Fibroblast of pulmonary artery (primary cell): ENCODE data around the gene NBAS.

Source experiments
- DNase-seq: peaks from one replicate; pipeline ENCODE4 v3.0.0-alpha.2; 2010; ENCODE audit warnings: low read depth
- H3K4me3 ChIP-seq: replicated peaks from 2 replicates; pipeline ENCODE4 v1.5.1; 2011; ENCODE audit warnings: low read depth, mild to moderate bottlenecking, control low read depth, low read length, moderate library complexity
- TF ChIP-seq, protein P1 (sequence below): IDR thresholded peaks from 2 replicates; pipeline ENCODE4 v1.5.1; 2011; ENCODE audit warnings: mild to moderate bottlenecking, control low read depth, low read length, inconsistent platforms; ENCODE audit errors: missing control alignments

NBAS gene

DNA sequence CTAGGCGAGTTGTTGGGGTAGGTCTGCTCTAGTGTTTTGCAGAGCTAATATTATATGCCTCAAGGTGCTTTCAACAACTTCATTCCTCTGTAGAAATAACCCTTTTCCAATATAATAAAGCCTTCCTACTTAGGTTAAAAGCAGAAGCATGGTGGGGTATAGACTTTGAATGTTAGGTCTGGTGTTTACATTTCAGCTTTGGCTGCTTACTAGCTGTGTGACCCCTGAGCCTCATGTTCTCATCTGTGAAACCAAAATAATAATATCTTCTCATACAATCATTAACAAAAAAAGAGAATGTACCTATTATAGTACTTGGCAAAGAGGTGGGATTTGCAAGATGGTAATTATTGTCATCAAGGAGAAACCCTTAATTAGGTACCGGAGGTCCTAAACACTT is 386.6 kb downstream of the NBAS start:
- no peak overlapping the region for H3K4me3 ChIP-seq
- no peak for DNase-seq
- TF ChIP-seq, protein P1, sequence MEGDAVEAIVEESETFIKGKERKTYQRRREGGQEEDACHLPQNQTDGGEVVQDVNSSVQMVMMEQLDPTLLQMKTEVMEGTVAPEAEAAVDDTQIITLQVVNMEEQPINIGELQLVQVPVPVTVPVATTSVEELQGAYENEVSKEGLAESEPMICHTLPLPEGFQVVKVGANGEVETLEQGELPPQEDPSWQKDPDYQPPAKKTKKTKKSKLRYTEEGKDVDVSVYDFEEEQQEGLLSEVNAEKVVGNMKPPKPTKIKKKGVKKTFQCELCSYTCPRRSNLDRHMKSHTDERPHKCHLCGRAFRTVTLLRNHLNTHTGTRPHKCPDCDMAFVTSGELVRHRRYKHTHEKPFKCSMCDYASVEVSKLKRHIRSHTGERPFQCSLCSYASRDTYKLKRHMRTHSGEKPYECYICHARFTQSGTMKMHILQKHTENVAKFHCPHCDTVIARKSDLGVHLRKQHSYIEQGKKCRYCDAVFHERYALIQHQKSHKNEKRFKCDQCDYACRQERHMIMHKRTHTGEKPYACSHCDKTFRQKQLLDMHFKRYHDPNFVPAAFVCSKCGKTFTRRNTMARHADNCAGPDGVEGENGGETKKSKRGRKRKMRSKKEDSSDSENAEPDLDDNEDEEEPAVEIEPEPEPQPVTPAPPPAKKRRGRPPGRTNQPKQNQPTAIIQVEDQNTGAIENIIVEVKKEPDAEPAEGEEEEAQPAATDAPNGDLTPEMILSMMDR = no peak

DNA sequence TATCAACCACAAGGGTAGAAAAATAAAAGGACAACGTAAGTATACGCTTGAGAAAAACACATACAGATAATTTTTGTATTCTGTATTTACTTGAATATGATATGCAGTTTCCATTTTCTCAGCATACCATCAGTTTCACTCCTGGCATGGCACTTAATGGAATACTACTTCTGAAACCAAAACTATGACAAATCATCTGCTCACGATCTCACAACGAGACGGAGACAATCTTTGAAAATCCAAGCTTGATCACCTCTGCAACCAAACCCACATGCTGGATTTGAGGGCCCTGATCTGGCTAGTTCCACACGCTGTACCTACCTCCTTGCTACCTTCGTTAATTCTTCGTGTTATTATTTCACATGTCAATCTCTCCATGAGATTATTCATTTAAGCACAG is 387.6 kb downstream of the NBAS start:
- no peak overlapping the region for H3K4me3 ChIP-seq
- DNase-seq = no peak
- TF ChIP-seq, protein P1 = no peak

DNA sequence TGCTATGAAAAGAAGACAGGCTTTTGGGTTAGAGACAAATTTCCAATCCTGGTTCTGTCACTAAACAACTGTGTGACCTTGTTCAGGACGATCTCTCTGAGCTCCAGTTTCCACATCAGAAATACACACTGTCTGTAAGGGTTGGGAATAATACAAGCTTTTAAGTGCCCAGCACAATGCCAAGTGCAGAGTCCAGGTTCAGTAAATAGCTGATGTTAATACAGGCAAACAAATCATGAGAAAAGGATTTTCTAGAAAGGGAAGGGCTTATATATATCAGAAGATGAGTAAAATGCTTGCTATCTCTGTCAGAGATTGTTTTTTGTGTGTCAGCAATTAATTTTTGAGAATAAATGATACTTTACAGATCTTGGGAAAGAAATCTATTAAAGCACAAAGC is 388.3 kb downstream of the NBAS start:
- H3K4me3 ChIP-seq = no peak overlapping the region
- no peak for DNase-seq

DNA sequence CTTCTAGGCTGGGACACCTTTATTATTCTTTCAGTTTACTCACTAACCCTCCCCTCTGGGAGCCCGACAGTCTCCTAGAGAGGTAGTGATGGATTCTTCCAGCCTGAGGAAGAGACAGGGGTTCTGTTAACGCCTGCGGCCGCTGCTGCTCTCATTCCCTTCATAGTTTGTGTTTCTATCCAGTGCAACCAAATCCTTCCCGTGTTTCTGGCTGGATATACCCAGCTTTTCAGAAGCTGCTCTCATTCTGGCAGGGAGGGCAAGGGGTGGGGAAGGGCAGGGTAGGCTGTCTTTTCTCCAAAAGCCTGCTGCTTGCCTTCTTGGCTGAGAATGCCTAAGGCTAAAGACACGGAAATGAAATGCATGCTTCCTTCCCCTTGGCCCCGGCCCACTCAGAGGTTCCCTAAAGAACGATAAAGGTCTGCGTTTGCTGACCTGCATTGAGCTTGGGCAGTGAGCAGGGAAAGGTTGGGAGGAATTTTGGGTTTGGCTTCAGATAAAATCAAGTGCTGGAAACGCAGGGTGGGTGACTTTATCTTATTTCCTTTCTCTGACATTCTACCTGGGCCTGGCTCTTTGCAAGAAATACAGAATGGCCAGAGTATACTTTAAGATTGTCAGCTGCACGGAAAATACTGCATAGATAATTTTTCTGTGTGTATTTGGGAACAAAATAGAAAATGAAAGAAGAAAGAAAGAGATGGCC is 390.9 kb downstream of the NBAS start:
- peak; percentile 46 for DNase-seq
- H3K4me3 ChIP-seq = peak overlapping the region; percentile 40
- TF ChIP-seq, protein P1 = no peak

More for the DNA sequence above, 388.3 kb downstream of the NBAS start:
- TF ChIP-seq, protein P1 = no peak

DNA sequence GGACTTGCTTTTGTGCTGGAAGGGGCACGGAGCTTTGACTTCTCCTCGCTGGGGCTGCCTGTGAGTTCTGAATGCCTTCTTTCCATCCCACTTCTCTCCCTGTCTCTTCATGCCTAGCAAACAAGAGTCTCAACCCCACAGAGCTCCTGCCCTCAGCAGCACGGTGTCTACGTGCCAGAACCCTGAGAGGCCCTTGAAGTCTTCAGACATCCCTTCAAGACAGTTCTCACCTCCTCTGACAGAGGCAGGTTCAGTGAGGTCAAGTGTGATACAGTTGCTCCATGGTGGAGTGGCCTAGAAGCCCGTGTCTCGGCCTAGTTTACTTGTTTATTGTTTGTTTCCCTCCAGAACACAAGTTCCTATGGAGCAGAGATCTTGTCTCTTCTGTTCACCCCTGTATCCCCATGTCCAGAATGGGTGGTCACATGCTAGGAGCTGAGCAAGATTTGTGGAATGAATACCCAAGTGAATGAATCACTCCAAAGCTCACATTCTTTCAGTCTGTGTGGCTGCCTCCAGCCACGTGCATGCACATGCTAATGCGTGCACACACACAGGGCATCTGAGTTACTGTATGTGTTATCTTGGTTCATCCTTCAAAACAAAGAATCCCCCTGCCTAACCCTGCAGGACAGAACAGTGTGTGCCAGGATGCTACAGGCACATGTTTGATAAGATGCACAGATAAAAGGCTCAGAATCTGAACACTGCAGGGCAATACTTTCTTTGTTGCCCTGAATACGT is 391.6 kb downstream of the NBAS start:
- peak overlapping the region; percentile 40 for H3K4me3 ChIP-seq
- TF ChIP-seq, protein P1 = no peak
- peak; percentile 94 for DNase-seq

DNA sequence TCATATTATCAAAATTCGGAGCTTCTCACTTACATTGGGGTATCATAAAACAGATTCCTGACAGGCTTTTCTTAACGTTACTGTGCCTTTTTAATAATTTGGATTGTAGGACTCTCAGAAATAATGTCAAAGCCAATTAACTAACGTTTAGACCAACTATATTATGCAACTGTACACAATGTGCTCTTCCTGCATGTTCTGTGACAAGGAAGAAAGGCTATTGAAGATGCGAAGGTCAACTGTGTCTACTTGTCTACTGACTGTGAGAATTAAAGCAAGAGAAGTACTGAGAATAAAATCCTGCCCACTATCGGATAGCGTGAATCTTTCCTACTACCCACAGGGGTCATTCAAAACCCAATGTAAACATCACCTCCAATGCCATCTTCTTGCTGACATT is 393.0 kb downstream of the NBAS start:
- TF ChIP-seq, protein P1 = no peak
- no peak overlapping the region for H3K4me3 ChIP-seq
- no peak for DNase-seq
